ENCODE data around the gene BLZF1.
"Not testable (repeated sequence)": the region's sequence is repeated elsewhere in the genome, so short reads cannot be mapped to it uniquely, and the experiment has no call there.

BLZF1 gene

DNA sequence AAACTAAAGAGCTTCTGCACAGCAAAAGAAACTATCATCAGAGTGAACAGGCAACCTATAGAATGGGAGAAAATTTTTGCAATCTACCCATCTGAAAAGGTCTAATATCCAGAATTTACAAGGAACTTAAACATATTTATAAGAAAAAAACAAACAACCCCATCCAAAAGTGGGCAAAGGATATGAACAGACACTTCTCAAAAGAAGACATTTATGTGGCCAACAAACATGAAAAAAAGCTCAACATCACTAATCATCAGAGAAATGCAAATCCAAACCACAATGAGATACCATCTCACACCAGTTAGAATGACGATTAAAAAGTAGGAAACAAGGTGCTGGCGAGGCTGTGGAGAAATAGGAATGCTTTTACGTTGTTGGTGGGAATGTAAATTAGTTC is 33.3 kb upstream of the BLZF1 start:
- H3K36me3 ChIP-seq (ENCODE audit: control insufficient read depth in 2 of 2, insufficient read depth in 2 of 2, low read length in 2 of 2); H3K27ac ChIP-seq (ENCODE audit: low read depth in 2 of 2, low read length in 2 of 2); H3K9me3 ChIP-seq (ENCODE audit: control insufficient read depth in 2 of 2, low read length in 2 of 2); H3K4me1 ChIP-seq (ENCODE audit: control insufficient read depth in 2 of 2, insufficient read depth in 2 of 2, low read length in 2 of 2); H3K4me3 ChIP-seq (ENCODE audit: low read length in 2 of 2); H3K27me3 ChIP-seq (ENCODE audit: control insufficient read depth in 2 of 2, insufficient read depth in 2 of 2, low read length in 2 of 2); H3K9ac ChIP-seq (ENCODE audit: low read depth in 1 of 2, low read length in 2 of 2): not testable (repeated sequence)

- not testable (repeated sequence) for H3K4me3 ChIP-seq (ENCODE audit: low read length in 2 of 2); H3K27ac ChIP-seq (ENCODE audit: low read depth in 2 of 2, low read length in 2 of 2); H3K36me3 ChIP-seq (ENCODE audit: control insufficient read depth in 2 of 2, insufficient read depth in 2 of 2, low read length in 2 of 2); H3K9me3 ChIP-seq (ENCODE audit: control insufficient read depth in 2 of 2, low read length in 2 of 2); H3K9ac ChIP-seq (ENCODE audit: low read depth in 1 of 2, low read length in 2 of 2); H3K27me3 ChIP-seq (ENCODE audit: control insufficient read depth in 2 of 2, insufficient read depth in 2 of 2, low read length in 2 of 2); H3K4me1 ChIP-seq (ENCODE audit: control insufficient read depth in 2 of 2, insufficient read depth in 2 of 2, low read length in 2 of 2)
These were observed 30.9 kb upstream of the BLZF1 start for GRCh38 chr1:169336947-169337715.

DNA sequence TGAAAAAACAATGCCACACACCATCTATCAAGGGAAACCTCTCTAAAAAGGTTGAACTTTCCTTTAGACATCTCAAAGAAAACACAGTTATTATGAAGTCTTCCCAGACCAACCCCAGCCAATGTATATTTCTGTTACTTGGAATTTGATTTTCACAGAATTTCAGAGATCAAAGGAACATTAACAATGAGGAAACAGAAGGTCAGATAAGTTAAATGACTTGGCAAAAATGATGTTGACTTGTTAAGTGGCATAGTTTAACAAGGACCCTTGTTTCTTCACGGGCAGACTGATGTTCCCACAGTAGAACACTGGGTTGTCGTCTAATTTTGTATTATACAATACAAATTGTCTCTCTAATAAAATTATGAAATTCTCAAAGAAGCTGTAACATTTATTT is 29.4 kb upstream of the BLZF1 start:
- Histone ChIP-seq H3K4me1 (ENCODE audit: control insufficient read depth in 2 of 2, insufficient read depth in 2 of 2, low read length in 2 of 2) (no peaks in the 10 kb centered on the region), H3K27me3 (ENCODE audit: control insufficient read depth in 2 of 2, insufficient read depth in 2 of 2, low read length in 2 of 2) (no peaks in the 10 kb centered on the region), H3K4me3 (ENCODE audit: low read length in 2 of 2) (no peak overlapping the region), H3K9me3 (ENCODE audit: control insufficient read depth in 2 of 2, low read length in 2 of 2) (no peaks in the 10 kb centered on the region), H3K9ac (ENCODE audit: low read depth in 1 of 2, low read length in 2 of 2) (no peak overlapping the region), H3K36me3 (ENCODE audit: control insufficient read depth in 2 of 2, insufficient read depth in 2 of 2, low read length in 2 of 2) (no peaks in the 10 kb centered on the region), H3K27ac (ENCODE audit: low read depth in 2 of 2, low read length in 2 of 2) (no peak overlapping the region)

DNA sequence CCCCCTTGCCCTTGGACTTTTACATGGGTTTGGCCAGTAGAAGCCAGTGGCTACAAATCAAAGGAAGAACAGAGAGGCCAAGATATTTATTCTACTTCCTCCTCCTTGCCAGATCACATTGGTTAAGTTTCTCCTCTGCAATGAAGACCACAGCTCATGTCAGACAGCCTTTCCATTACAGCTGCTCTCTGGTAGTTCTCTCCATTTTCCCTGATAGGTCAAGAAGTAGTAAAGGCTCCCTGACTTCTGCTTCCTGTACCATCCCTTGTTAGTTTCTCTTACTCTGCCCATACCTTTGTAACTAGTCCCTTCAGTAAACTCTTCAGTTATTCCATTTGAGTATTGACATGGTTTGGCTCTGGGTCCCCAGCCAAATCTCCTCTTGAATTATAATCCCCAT is 28.2 kb upstream of the BLZF1 start:
- Histone ChIP-seq H3K4me3 (ENCODE audit: low read length in 2 of 2) (no peak overlapping the region), H3K27ac (ENCODE audit: low read depth in 2 of 2, low read length in 2 of 2) (no peak overlapping the region), H3K9me3 (ENCODE audit: control insufficient read depth in 2 of 2, low read length in 2 of 2) (no peaks in the 10 kb centered on the region), H3K36me3 (ENCODE audit: control insufficient read depth in 2 of 2, insufficient read depth in 2 of 2, low read length in 2 of 2) (no peaks in the 10 kb centered on the region), H3K4me1 (ENCODE audit: control insufficient read depth in 2 of 2, insufficient read depth in 2 of 2, low read length in 2 of 2) (no peaks in the 10 kb centered on the region), H3K27me3 (ENCODE audit: control insufficient read depth in 2 of 2, insufficient read depth in 2 of 2, low read length in 2 of 2) (no peaks in the 10 kb centered on the region), H3K9ac (ENCODE audit: low read depth in 1 of 2, low read length in 2 of 2) (no peak overlapping the region)

DNA sequence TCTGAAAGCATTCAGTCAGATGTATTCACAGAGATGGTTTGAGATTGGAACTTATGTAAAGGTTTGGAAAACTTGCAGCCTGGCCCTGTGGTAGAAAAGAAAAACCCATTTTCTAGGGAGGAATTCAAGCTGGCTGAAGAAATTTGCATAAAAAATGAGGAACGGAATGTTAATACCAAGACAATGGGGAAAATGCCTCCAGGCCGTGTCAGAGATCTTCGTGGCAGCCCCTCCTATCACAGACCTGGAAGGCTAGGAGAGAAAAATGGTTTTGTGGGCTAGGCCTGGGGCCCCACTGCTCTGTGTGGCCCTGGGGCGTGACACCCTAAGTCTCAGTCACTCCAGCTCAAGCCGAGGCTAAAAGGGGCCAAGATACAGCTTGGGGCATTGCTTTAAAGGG is 27.1 kb upstream of the BLZF1 start:
- Histone ChIP-seq H3K9ac (ENCODE audit: low read depth in 1 of 2, low read length in 2 of 2) (no peak overlapping the region), H3K36me3 (ENCODE audit: control insufficient read depth in 2 of 2, insufficient read depth in 2 of 2, low read length in 2 of 2) (no peaks in the 10 kb centered on the region), H3K4me3 (ENCODE audit: low read length in 2 of 2) (no peak overlapping the region), H3K9me3 (ENCODE audit: control insufficient read depth in 2 of 2, low read length in 2 of 2) (no peaks in the 10 kb centered on the region), H3K27me3 (ENCODE audit: control insufficient read depth in 2 of 2, insufficient read depth in 2 of 2, low read length in 2 of 2) (no peaks in the 10 kb centered on the region), H3K27ac (ENCODE audit: low read depth in 2 of 2, low read length in 2 of 2) (no peak overlapping the region), H3K4me1 (ENCODE audit: control insufficient read depth in 2 of 2, insufficient read depth in 2 of 2, low read length in 2 of 2) (no peaks in the 10 kb centered on the region)

DNA sequence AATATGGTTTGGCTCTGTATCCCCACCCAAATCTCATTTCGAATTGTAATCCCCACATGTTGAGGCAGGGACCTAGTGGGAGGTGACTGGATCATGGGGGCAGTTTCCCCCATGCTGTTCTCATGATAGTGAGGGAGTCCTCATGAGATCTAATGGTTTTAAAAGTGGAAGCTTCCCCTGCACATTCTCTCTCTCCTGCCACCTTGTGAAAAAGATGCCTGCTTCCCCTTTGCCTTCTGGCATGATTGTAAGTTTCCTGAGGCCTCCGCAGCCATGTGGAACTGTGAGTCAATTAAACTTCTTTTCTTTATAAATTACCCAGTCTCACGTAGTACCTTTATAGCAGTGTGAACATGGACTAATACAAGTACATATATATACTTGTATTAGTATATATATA is 25.9 kb upstream of the BLZF1 start:
- H3K36me3 ChIP-seq (ENCODE audit: control insufficient read depth in 2 of 2, insufficient read depth in 2 of 2, low read length in 2 of 2); H3K9ac ChIP-seq (ENCODE audit: low read depth in 1 of 2, low read length in 2 of 2); H3K4me3 ChIP-seq (ENCODE audit: low read length in 2 of 2); H3K4me1 ChIP-seq (ENCODE audit: control insufficient read depth in 2 of 2, insufficient read depth in 2 of 2, low read length in 2 of 2); H3K27ac ChIP-seq (ENCODE audit: low read depth in 2 of 2, low read length in 2 of 2); H3K9me3 ChIP-seq (ENCODE audit: control insufficient read depth in 2 of 2, low read length in 2 of 2); H3K27me3 ChIP-seq (ENCODE audit: control insufficient read depth in 2 of 2, insufficient read depth in 2 of 2, low read length in 2 of 2): not testable (repeated sequence)

- Histone ChIP-seq H3K4me3 (ENCODE audit: low read length in 2 of 2) (no peak overlapping the region), H3K36me3 (ENCODE audit: control insufficient read depth in 2 of 2, insufficient read depth in 2 of 2, low read length in 2 of 2) (no peaks in the 10 kb centered on the region), H3K9ac (ENCODE audit: low read depth in 1 of 2, low read length in 2 of 2) (no peak overlapping the region), H3K27ac (ENCODE audit: low read depth in 2 of 2, low read length in 2 of 2) (no peak overlapping the region), H3K27me3 (ENCODE audit: control insufficient read depth in 2 of 2, insufficient read depth in 2 of 2, low read length in 2 of 2) (no peaks in the 10 kb centered on the region), H3K4me1 (ENCODE audit: control insufficient read depth in 2 of 2, insufficient read depth in 2 of 2, low read length in 2 of 2) (no peaks in the 10 kb centered on the region), H3K9me3 (ENCODE audit: control insufficient read depth in 2 of 2, low read length in 2 of 2) (no peaks in the 10 kb centered on the region)
These were observed 22.5 kb upstream of the BLZF1 start for GRCh38 chr1:169345511-169345910.

DNA sequence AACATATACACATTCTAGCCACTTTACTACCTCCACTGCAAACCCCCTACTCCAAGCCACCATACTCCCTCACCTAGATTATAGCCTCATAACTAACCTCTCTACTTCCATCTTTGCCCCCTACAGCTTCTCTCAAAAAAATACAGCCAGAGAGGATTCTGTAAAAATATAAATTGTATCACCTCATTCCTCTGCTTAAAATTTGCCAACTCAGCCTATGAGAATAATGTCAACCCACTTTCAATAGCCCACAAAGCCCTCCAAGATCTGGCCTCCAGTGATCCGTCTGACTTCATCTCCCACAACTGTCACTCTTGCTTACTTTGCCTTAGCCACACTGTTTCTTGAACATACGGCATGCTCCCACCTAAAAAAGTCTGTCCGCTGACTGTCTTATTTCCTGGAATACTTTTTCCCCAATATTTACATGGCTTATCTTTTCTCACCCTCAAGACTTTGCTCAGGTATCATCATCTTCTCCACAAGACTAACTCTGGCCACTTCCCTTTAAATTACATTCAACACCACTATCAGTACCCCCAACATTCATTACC is 21.9 kb upstream of the BLZF1 start:
- no peaks in the 10 kb centered on the region for H3K9me3 ChIP-seq (ENCODE audit: control insufficient read depth in 2 of 2, low read length in 2 of 2)
- no peaks in the 10 kb centered on the region for H3K36me3 ChIP-seq (ENCODE audit: control insufficient read depth in 2 of 2, insufficient read depth in 2 of 2, low read length in 2 of 2)
- H3K27me3 ChIP-seq (ENCODE audit: control insufficient read depth in 2 of 2, insufficient read depth in 2 of 2, low read length in 2 of 2) = no peaks in the 10 kb centered on the region
- no peak overlapping the region for H3K4me3 ChIP-seq (ENCODE audit: low read length in 2 of 2)
- H3K27ac ChIP-seq (ENCODE audit: low read depth in 2 of 2, low read length in 2 of 2) = no peak overlapping the region
- H3K4me1 ChIP-seq (ENCODE audit: control insufficient read depth in 2 of 2, insufficient read depth in 2 of 2, low read length in 2 of 2) = no peaks in the 10 kb centered on the region
- no peak overlapping the region for H3K9ac ChIP-seq (ENCODE audit: low read depth in 1 of 2, low read length in 2 of 2)

DNA sequence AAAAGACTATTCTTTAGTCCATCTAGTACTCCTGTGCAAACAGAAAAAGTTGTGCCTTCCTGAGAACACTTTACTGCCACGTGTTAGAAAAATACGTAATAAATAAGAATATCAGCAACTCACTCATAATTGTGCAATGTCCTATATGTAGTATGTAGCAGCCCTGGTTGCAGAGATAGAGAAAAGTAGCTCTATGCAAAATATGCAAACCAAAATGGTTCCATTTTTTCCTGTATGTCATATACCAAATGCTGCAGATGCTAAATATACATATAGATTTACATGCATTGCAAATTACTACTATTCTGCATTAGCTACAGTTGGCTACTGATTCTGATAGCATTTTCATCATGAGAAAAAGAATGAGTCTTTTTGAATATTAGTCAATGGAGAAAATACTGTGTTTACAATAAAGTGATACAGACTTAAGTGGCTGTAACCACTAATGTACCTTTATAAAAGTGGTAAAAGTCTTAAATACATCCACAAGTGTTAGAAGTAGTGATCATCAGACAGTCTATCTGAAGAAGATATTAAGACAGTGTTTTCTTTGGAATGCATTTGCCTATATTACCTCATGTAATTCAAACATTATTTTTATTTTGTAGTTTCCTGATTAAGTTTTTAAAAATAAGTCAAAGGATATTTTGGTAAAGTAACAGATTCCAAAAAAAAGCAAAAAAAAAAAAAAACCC is 20.2 kb upstream of the BLZF1 start:
- no peak overlapping the region for H3K4me3 ChIP-seq (ENCODE audit: low read length in 2 of 2)
- no peak overlapping the region for H3K9ac ChIP-seq (ENCODE audit: low read depth in 1 of 2, low read length in 2 of 2)
- H3K36me3 ChIP-seq (ENCODE audit: control insufficient read depth in 2 of 2, insufficient read depth in 2 of 2, low read length in 2 of 2) = no peaks in the 10 kb centered on the region
- H3K27ac ChIP-seq (ENCODE audit: low read depth in 2 of 2, low read length in 2 of 2) = no peak overlapping the region
- no peaks in the 10 kb centered on the region for H3K27me3 ChIP-seq (ENCODE audit: control insufficient read depth in 2 of 2, insufficient read depth in 2 of 2, low read length in 2 of 2)
- no peaks in the 10 kb centered on the region for H3K9me3 ChIP-seq (ENCODE audit: control insufficient read depth in 2 of 2, low read length in 2 of 2)
- H3K4me1 ChIP-seq (ENCODE audit: control insufficient read depth in 2 of 2, insufficient read depth in 2 of 2, low read length in 2 of 2) = no peaks in the 10 kb centered on the region

DNA sequence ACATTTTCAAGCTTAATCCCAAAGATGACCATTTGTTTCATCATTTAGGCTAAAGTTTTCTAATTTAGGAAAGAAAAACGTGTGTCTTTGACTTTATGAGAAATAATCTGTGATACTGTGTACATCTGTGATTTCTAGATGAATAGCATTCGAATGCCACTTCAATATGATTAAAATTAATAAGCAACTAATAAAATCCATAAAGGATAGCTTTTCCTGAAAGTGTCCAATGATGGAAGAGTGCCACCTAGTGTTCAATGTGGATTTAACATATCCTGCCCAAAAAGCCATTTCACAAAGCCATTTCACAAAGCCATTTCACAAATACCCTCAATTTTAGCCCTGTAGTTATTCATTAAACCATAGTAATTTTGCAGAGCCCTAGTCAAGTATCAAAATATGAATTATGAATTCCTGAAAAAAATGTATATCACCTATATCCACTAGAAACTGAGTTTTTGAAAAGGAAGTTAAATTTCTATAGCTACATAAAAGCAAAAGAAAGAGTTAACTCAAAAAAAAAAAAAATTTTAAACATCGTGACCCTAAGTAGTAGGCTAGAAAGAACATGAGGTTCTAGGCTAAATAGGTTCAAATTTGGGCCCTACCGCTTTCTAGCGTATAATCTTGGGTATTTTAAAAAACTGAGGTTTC is 19.5 kb upstream of the BLZF1 start:
- Histone ChIP-seq H3K27ac (ENCODE audit: low read depth in 2 of 2, low read length in 2 of 2) (no peak overlapping the region), H3K4me3 (ENCODE audit: low read length in 2 of 2) (no peak overlapping the region), H3K9ac (ENCODE audit: low read depth in 1 of 2, low read length in 2 of 2) (no peak overlapping the region), H3K27me3 (ENCODE audit: control insufficient read depth in 2 of 2, insufficient read depth in 2 of 2, low read length in 2 of 2) (no peaks in the 10 kb centered on the region), H3K36me3 (ENCODE audit: control insufficient read depth in 2 of 2, insufficient read depth in 2 of 2, low read length in 2 of 2) (no peaks in the 10 kb centered on the region), H3K4me1 (ENCODE audit: control insufficient read depth in 2 of 2, insufficient read depth in 2 of 2, low read length in 2 of 2) (no peaks in the 10 kb centered on the region), H3K9me3 (ENCODE audit: control insufficient read depth in 2 of 2, low read length in 2 of 2) (no peaks in the 10 kb centered on the region)
